ENCODE results near the gene DNAJC16.

- TF ChIP-seq CTCF (conservative IDR thresholded peaks at IDR 0.05 in 1 of 2, IDR thresholded peaks at IDR 0.05 in 1 of 2; ENCODE audit: low read depth in 1 of 2, low read length in 2 of 2) (no peak), EZH2 (IDR thresholded peaks at IDR 0.05; ENCODE audit: low read length, missing control alignments) (no peak)
These were observed 20.0 kb downstream of the DNAJC16 start for GRCh38 chr1:15546641-15547040.
